GM21737 (cell line): Measurements from ENCODE around the gene ACBD6.
"Not testable (repeated sequence)": the region's sequence is repeated elsewhere in the genome, so short reads cannot be mapped to it uniquely, and the experiment has no call there.

Experiments
- ATAC-seq: cut with Tn5 transposase; IDR thresholded peaks from one replicate; pipeline ENCODE4 v1.9.1; 2021; ENCODE audit warnings: mild to moderate bottlenecking, moderate library complexity; ENCODE audit not compliant: unreplicated experiment

Gene ACBD6

DNA sequence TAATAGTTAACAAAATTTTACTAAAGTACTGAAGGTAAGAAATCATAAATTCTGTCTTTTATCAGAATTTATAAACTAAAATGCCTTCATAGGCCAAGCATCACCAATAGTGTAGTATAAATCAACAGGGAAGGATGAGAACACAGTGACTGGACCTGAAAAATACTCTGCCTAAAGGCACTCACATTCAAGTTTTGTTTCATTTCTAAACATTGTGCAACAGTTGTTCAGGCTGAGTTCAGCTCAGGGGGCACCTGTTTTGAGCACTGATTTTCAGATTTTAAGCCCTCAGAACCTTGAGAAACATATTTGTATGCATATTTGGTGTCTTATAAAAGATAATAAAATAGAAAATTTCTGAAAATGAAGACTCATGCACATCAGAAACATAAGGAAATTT, 12.4 kb downstream of the ACBD6 start:
- no peak for ATAC-seq

DNA sequence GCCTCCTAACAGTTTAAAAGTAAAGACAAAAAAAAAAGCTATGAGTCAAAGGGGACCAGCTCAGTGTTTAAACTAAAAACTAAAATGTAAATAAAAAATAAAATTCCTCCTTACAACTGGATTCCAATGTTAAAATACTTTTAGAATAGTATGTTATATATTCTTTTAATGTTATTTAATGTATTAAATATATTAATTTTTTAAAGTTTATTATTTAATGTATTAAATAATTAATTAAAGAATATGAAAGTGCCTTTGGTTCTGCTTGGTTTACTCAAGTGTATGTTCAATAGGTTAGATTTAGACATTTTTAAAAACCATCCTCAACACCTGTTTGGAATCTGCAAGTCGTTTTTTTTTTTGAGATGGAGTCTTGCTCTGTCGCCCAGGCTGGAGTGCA, 13.1 kb downstream of the ACBD6 start:
- ATAC-seq, result no peak

- ATAC-seq, result no peak
These were observed 13.7 kb downstream of the ACBD6 start for GRCh38 chr1:180488661-180489060.

DNA sequence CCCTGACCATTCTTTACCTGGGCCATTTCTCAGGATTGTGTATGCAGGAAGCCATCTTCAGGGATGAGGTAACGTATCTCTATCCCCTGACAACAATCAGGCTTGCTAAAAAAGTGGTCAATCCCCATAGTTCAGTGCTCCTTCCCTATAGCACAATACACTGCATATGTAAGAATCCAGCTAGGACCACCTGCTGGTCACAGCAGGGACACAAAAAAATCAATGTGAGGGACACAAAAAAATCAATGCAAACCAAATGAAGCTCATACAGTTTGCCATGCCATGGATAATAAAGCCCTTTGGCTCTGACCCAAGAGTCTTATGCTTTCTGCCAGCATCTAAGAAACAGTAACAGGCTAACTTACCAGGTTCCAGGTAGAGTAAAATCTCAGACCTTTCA, 16.3 kb downstream of the ACBD6 start:
- ATAC-seq, result no peak

GRCh38 chr1:180484490-180484889, 17.9 kb downstream of the ACBD6 start:
- ATAC-seq, result no peak

- no peak for ATAC-seq
These were observed 19.7 kb downstream of the ACBD6 start for GRCh38 chr1:180482425-180483275.

DNA sequence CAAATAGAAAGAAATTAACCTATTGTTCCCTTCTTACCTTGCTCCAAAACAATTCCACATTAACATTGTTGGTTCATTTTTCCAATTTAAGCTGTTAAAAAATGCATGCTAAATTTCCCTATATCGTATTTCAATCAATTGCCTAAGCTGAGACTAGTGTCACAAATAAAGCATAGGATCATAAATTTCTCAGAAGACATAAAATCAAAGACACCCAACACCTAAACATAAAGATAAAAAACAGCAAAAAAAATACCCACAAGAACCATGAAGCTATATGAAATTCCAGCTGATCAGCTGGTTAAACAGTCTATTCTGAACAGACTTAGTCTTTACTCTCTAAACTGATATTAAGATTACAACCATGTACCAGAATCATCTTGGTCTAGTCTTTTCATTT, 32.3 kb downstream of the ACBD6 start:
- ATAC-seq, result no peak

- ATAC-seq, result no peak
These were observed 34.1 kb downstream of the ACBD6 start for GRCh38 chr1:180468311-180468710.

- ATAC-seq, result no peak
These were observed 40.3 kb downstream of the ACBD6 start for GRCh38 chr1:180462102-180462501.

DNA sequence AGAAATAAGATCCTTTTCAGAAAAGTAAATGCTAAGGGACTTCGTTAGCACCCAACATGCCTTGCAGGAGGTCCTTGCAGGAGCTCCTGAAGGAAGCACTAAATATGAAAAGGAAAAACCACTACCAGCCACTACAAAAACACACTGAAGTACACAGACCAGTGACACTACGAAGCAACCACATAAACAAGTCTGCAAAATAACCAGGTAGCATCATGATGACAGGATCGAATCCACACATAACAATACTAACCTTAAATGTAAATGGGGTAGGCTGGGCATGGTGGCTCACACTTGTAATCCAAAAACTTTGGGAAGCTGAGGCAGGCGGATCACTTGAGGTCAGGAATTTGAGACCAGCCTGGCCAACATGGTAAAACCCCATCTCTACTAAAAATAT, 40.7 kb downstream of the ACBD6 start:
- ATAC-seq, result not testable (repeated sequence)

- no peak for ATAC-seq
These were observed 43.6 kb downstream of the ACBD6 start for GRCh38 chr1:180458807-180459206.

DNA sequence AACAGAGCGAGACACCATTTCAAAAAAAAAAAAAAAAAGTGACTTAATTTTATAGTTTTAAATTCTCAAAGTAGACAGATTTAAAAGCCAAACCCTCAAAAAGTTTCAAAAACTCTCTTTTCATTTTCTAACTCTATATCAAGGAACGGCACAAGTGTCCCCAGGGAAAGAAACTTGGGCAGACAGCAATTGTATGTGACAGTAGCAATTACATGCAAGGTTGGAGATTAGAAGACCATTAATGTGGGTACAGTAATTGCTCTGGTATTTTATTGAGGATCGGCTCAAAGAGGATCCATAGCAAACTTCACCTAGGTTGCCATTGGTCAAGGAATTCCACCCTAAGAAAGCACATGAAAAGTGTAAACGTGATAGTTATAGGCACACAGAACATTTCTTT, 46.2 kb downstream of the ACBD6 start:
- ATAC-seq, result no peak

DNA sequence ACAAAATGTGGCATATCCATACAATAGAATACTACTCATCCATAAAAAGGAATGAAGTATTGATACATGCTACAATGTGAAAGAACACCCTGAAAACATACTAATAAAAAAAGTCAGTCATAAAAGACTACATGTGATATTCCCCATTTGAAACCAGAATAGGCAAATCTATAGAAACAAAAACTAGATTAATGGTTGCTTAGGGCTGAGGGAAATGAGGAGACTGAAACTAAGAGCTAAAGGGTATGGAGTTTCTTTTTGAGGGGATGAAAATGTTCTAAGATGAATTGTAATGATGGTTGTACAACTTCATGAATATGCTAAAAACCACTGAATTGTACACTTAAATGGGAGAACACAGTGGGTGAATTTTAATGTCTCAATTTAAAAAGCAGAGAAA, 50.9 kb downstream of the ACBD6 start:
- no peak for ATAC-seq

GRCh38 chr1:180444522-180444921, 57.9 kb downstream of the ACBD6 start:
- no peak for ATAC-seq

- no peak for ATAC-seq
These were observed 62.0 kb downstream of the ACBD6 start for GRCh38 chr1:180440335-180440734.

- no peak for ATAC-seq
These were observed 66.8 kb downstream of the ACBD6 start for GRCh38 chr1:180435566-180435965.

GRCh38 chr1:180433873-180434272, 68.5 kb downstream of the ACBD6 start:
- ATAC-seq, result no peak

DNA sequence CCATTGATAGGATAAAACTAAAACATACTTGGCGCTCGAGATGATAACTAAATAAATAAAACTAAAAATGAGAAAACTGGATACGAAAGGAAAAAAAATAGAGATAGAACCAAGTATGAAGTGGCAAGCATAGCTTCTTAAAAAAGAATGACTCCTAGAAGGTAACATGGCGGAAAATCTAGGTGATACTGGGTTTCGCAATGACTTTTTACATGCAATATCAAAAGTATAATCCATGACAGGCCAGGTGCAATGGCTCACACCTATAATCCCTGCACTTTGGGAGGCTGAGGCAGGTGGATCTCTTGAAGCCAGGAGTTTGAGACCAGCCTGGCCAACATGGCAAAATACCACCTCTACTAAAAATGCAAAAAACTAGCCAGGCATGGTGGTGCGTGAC, 70.7 kb downstream of the ACBD6 start:
- ATAC-seq, result no peak

- no peak for ATAC-seq
These were observed 73.3 kb downstream of the ACBD6 start for GRCh38 chr1:180428782-180429695.

DNA sequence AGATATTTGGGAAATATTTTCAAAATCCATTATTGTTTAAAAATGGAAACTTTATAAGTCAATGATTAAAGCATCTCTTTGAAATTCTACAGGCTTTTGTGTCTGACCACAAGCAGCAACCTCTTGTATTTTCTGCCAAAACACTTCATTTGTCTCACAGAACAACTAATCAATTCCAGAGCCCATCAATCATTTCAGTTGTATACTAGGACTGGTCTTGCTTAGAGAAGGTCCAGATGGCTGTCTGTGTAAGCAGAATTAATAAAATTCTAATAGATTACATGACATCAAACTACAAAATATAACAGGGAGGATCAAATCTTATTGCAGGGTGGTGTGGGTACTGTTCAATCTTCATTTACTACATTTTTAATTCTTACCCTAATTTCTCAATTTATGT, 76.4 kb downstream of the ACBD6 start:
- no peak for ATAC-seq

DNA sequence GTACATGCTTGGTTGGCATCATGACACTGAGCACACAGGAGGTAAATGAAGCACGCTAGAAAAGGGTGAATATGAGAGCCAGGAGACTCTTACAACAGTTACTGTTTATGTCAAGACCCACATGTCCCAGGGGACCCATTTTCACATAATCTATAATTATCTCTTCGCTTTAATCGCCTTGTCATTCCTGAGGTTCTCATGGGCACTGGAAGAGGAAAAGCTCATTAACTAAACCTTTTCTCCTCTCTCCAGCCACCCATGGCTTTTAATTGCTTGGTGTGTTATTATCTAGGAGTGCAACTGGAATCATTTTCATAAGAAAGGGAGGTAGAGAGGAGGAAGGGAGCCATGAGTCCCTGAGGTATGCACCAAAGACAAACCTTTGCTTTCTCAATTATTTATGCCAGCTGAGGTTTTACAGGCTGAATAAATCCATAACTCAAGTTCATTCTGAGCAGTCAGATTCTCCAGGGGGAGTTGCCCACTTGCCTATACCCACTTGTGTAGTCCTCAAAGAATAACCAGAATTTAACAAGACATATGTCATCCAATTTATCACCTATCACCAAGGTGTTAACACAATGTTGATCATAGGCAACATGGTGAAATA, 77.4 kb downstream of the ACBD6 start:
- ATAC-seq, result no peak

DNA sequence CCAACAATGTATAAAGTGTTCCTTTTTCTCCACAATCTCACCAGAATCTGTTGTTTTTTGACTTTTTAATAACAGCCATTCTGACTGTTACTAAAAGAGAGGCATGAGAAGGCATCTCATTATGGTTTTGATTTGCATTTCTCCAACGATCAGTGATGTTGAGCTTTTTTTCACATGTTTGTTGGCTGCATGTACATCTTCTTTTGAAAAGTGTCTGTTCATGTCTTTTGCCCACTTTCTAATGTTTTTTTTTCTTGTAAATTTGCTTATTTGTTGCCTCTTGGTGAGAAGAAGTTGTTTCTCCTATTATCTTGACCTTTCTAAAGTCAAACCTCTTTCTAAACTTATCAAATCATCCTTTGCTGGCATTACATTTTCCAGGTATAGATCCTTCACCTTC, 80.8 kb downstream of the ACBD6 start:
- no peak for ATAC-seq
